HG03469 (cell line): ENCODE measurements around the gene ULK4.

Experiments used
- ATAC-seq: cut with Tn5 transposase; IDR thresholded peaks from one replicate; pipeline ENCODE4 v1.9.1; 2021; ENCODE audit warnings: mild to moderate bottlenecking, moderate library complexity, moderate number of reproducible peaks; ENCODE audit not compliant: unreplicated experiment

Gene ULK4

GRCh38 chr3:41241161-41241560, 720.7 kb downstream of the ULK4 start:
- ATAC-seq: no peak

- no peak for ATAC-seq
These were observed 722.3 kb downstream of the ULK4 start for GRCh38 chr3:41239587-41239986.

GRCh38 chr3:41237907-41238306, 724.0 kb downstream of the ULK4 start:
- ATAC-seq: no peak

- ATAC-seq: no peak
These were observed 725.7 kb downstream of the ULK4 start for GRCh38 chr3:41236228-41236627.

- ATAC-seq: no peak
These were observed 726.8 kb downstream of the ULK4 start for GRCh38 chr3:41234823-41235721.

- ATAC-seq: no peak
These were observed 737.6 kb downstream of the ULK4 start for GRCh38 chr3:41224120-41224806.

- ATAC-seq: no peak
These were observed 738.2 kb downstream of the ULK4 start for GRCh38 chr3:41223691-41224090.

GRCh38 chr3:41223078-41223477, 738.8 kb downstream of the ULK4 start:
- ATAC-seq: no peak

- ATAC-seq: no peak
These were observed 739.4 kb downstream of the ULK4 start for GRCh38 chr3:41222501-41222900.

GRCh38 chr3:41222012-41222411, 739.9 kb downstream of the ULK4 start:
- ATAC-seq: no peak

- ATAC-seq: no peak
These were observed 740.8 kb downstream of the ULK4 start for GRCh38 chr3:41220906-41221677.

- no peak for ATAC-seq
These were observed 742.5 kb downstream of the ULK4 start for GRCh38 chr3:41219424-41219823.

- no peak for ATAC-seq
These were observed 744.9 kb downstream of the ULK4 start for GRCh38 chr3:41216993-41217392.

GRCh38 chr3:41216422-41216821, 745.5 kb downstream of the ULK4 start:
- no peak for ATAC-seq

- ATAC-seq: no peak
These were observed 748.3 kb downstream of the ULK4 start for GRCh38 chr3:41213588-41213987.

GRCh38 chr3:41212088-41212487, 749.8 kb downstream of the ULK4 start:
- no peak for ATAC-seq

GRCh38 chr3:41210966-41211365, 750.9 kb downstream of the ULK4 start:
- no peak for ATAC-seq

- ATAC-seq: no peak
These were observed 752.3 kb downstream of the ULK4 start for GRCh38 chr3:41209646-41210045.

- no peak for ATAC-seq
These were observed 753.2 kb downstream of the ULK4 start for GRCh38 chr3:41208507-41209220.

- ATAC-seq: no peak
These were observed 754.5 kb downstream of the ULK4 start for GRCh38 chr3:41207355-41207754.

GRCh38 chr3:41205591-41205990, 756.3 kb downstream of the ULK4 start:
- ATAC-seq: no peak
